HepG2 (cell line): ENCODE data around the gene TNFAIP2. TPM values are rescaled to one million over a fixed set of nuclear protein-coding genes. Genes with fewer than 3 reads are reported as not detected.

Source experiments
- ATAC-seq: fragments of 200-7000 bp; cut with Tn5 transposase; 3 replicates; pipeline ENCODE4 v1.9.1; 2020; ENCODE audit warnings: mild to moderate bottlenecking, moderate library complexity
- BruUV-seq: library from RNA; stranded (reverse); fragments of 400-500 nt; replicated peaks from 2 replicates; lab custom pipeline; 2021; lab: Mats Ljungman, UMichigan
- CTCF ChIA-PET: fragments of 300-600 bp; formaldehyde crosslinking; extraction: SDS; loops from one replicate; lab custom pipeline; 2021; ENCODE audit warnings: low total read pairs, inconsistent platforms, low intra/inter-chr PET ratio; lab: Yijun Ruan, JAX
- POLR2A ChIA-PET: fragments of 350-600 bp; sonication (Branson Sonifier 250); formaldehyde crosslinking; loops from one replicate; lab custom pipeline; 2020; ENCODE audit warnings: antibody characterized with exemption, inconsistent platforms; lab: Yijun Ruan, JAX
- DNase-seq: peaks from one replicate; pipeline ENCODE4 v3.0.0-alpha.2; 2015; ENCODE audit warnings: low spot score
- FAIRE-seq: peaks from 3 replicates; lab custom pipeline; 2011; peaks lifted over from hg19 to GRCh38; lab: Jason Lieb, UNC
- H2AFZ ChIP-seq: one replicate; pipeline ENCODE4 v1.6.1; 2011; ENCODE audit warnings: low read length, inconsistent platforms
- H3K27ac ChIP-seq: fragments of 300-600 bp; 3 replicates; pipeline ENCODE4 v1.8.0; 2011; ENCODE audit warnings: mixed run types, mild to moderate bottlenecking, mixed read lengths, low read length, inconsistent platforms; ENCODE audit not compliant: insufficient read depth; ENCODE audit errors: extremely low read length
- H3K27me3 ChIP-seq, 2 experiments: fragments of 200-600 bp in 1 of 2; 2 replicates in 1 of 2; 3 replicates in 1 of 2; pipeline versions ENCODE4 v1.6.0 to v1.8.0; 2011; ENCODE audit warnings: low read length in 2 of 2, mild to moderate bottlenecking in 2 of 2, moderate library complexity in 2 of 2, inconsistent platforms in 1 of 2; ENCODE audit not compliant: insufficient read depth in 2 of 2, control insufficient read depth in 1 of 2
- H3K36me3 ChIP-seq, 2 experiments: fragments of 200-600 bp in 1 of 2; replicated peaks in 1 of 2; 2 replicates in 1 of 2; 3 replicates in 1 of 2; pipeline versions ENCODE4 v1.5.1 to v1.8.0; 2011; ENCODE audit warnings: low read length in 2 of 2, inconsistent platforms in 1 of 2; ENCODE audit not compliant: insufficient read depth in 2 of 2, control insufficient read depth in 1 of 2
- H3K4me1 ChIP-seq: 2 replicates; pipeline ENCODE4 v1.5.1; 2012; ENCODE audit warnings: low read length, inconsistent platforms; ENCODE audit not compliant: insufficient read depth
- H3K4me2 ChIP-seq: 2 replicates; pipeline ENCODE4 v1.6.0; 2011; ENCODE audit warnings: low read depth, low read length, inconsistent platforms
- H3K4me3 ChIP-seq, 3 experiments: fragments of 200-600 bp in 1 of 3; sonication (generic), shearing (Covaris generic) in 1 of 3; replicated peaks in 1 of 3; 2 replicates each; pipeline ENCODE4 v1.5.1; 2011 to 2016; ENCODE audit warnings: low read length in 3 of 3, inconsistent platforms in 2 of 3, low read depth in 2 of 3, mild to moderate bottlenecking in 2 of 3, control low read depth in 1 of 3, mixed read lengths in 1 of 3; ENCODE audit not compliant: insufficient read depth in 1 of 3
- H3K79me2 ChIP-seq: one replicate; pipeline ENCODE4 v1.6.1; 2011; ENCODE audit warnings: low read length, inconsistent platforms; ENCODE audit not compliant: insufficient read depth
- H3K9ac ChIP-seq: 2 replicates; pipeline ENCODE4 v1.6.0; 2011; ENCODE audit warnings: mild to moderate bottlenecking, low read depth, low read length, inconsistent platforms; ENCODE audit not compliant: insufficient read depth
- H3K9me3 ChIP-seq: 2 replicates; pipeline ENCODE4 v1.5.1; 2012; ENCODE audit warnings: mild to moderate bottlenecking, low read length
- H4K20me1 ChIP-seq: 2 replicates; pipeline ENCODE4 v1.6.0; 2011; ENCODE audit warnings: inconsistent platforms, mild to moderate bottlenecking, low read length, moderate library complexity; ENCODE audit not compliant: insufficient read depth
- ATAD3A ChIP-seq: sonication (generic); formaldehyde crosslinking; IDR thresholded peaks from 2 replicates; pipeline ENCODE4 v1.4.0; 2020; ENCODE audit warnings: missing genetic modification reagents
- FOXJ3 ChIP-seq: sonication (generic); formaldehyde crosslinking; IDR thresholded peaks from 2 replicates; pipeline ENCODE4 v1.4.0; 2020; ENCODE audit warnings: missing genetic modification reagents, mild to moderate bottlenecking, borderline replicate concordance
- HHEX ChIP-seq: IDR thresholded peaks from 2 replicates; pipeline ENCODE4 v1.6.1; 2016; ENCODE audit warnings: control low read depth
- HNF4A ChIP-seq: sonication (generic); formaldehyde crosslinking; IDR thresholded peaks from 2 replicates; pipeline ENCODE4 v1.4.0; 2020; ENCODE audit warnings: missing genetic modification reagents
- IRF2 ChIP-seq: IDR thresholded peaks from 2 replicates; pipeline ENCODE4 v1.6.1; 2018; ENCODE audit warnings: missing genetic modification reagents, missing compliant biosample characterization
- MED1 ChIP-seq: sonication (generic); formaldehyde crosslinking; IDR thresholded peaks from 2 replicates; pipeline ENCODE4 v1.4.0; 2020; ENCODE audit warnings: missing genetic modification reagents
- MEF2D ChIP-seq: sonication (generic); formaldehyde crosslinking; IDR thresholded peaks from 2 replicates; pipeline ENCODE4 v1.5.1; 2020; ENCODE audit warnings: mild to moderate bottlenecking, missing genetic modification reagents
- MIXL1 ChIP-seq: IDR thresholded peaks from 2 replicates; pipeline ENCODE4 v1.6.1; 2016
- RELA ChIP-seq: sonication (generic); formaldehyde crosslinking; IDR thresholded peaks from 2 replicates; pipeline ENCODE4 v1.4.0; 2020; ENCODE audit warnings: missing genetic modification reagents
- SAP130 ChIP-seq: IDR thresholded peaks from 2 replicates; pipeline ENCODE4 v1.6.1; 2016; ENCODE audit warnings: low read depth
- STAG1 ChIP-seq: sonication (generic); formaldehyde crosslinking; IDR thresholded peaks from 2 replicates; pipeline ENCODE4 v1.4.0; 2020; ENCODE audit warnings: missing genetic modification reagents
- ZFP37 ChIP-seq: sonication (generic); formaldehyde crosslinking; IDR thresholded peaks from 2 replicates; pipeline ENCODE4 v1.4.0; 2020; ENCODE audit warnings: missing genetic modification reagents, borderline replicate concordance
- ZNF205 ChIP-seq: IDR thresholded peaks from 2 replicates; pipeline ENCODE4 v1.6.1; 2018; ENCODE audit warnings: missing biosample characterization, missing genetic modification reagents
- ZNF292 ChIP-seq: sonication (generic); formaldehyde crosslinking; IDR thresholded peaks from 2 replicates; pipeline ENCODE4 v1.8.1; 2022; ENCODE audit warnings: mild to moderate bottlenecking, low read depth, missing genetic modification reagents, borderline replicate concordance
- ZNF720 ChIP-seq: sonication (generic); formaldehyde crosslinking; IDR thresholded peaks from 2 replicates; pipeline ENCODE4 v1.4.0; 2020; ENCODE audit warnings: missing genetic modification reagents
- ZNF883 ChIP-seq: sonication (generic); formaldehyde crosslinking; IDR thresholded peaks from 2 replicates; pipeline ENCODE4 v1.5.1; 2020; ENCODE audit warnings: mild to moderate bottlenecking, missing genetic modification reagents; ENCODE audit errors: not compliant biosample characterization
- ZSCAN25 ChIP-seq: sonication (generic); formaldehyde crosslinking; IDR thresholded peaks from 2 replicates; pipeline ENCODE4 v1.8.0; 2022; ENCODE audit warnings: mild to moderate bottlenecking, missing genetic modification reagents
- WGBS: methylation state at CpG from one replicate; pipeline ENCODE4 v1.1.6; 2017; ENCODE audit warnings: low lambda C conversion rate; 5-methylcytosine and 5-hydroxymethylcytosine counted together
- in situ Hi-C: cut with HindIII; loops from 2 replicates; pipeline ENCODE4 v1.10.0; 2017; ENCODE audit warnings: low pct_unique_long_range_greater_than_20kb; ENCODE audit not compliant: extremely low pct_ligation_motif_present
- intact Hi-C: fragments of 100-400 bp; cut with micrococcal nuclease; formaldehyde crosslinking; loops from one replicate; pipeline ENCODE4 v1.10.0; 2022; ENCODE audit not compliant: unreplicated experiment
- polyA plus RNA-seq, 8 experiments: library from polyadenylated mRNA; depleted of rRNA in 3 of 8; stranded (reverse) in 7 of 8; unstranded in 1 of 8; fragments of >200 nt; fragmentation: Illumina TruSeq in 4 of 8; extraction: Trizol in 4 of 8; gene quantifications; 2 replicates each; pipeline versions ENCODE4 v1.2.1 to v1.2.3, GENCODE V29; 2011 to 2016; ENCODE audit warnings: low read depth in 4 of 8, missing spikeins in 1 of 8, mixed read lengths in 1 of 8; ENCODE audit not compliant: insufficient read depth in 1 of 8
- total RNA-seq, 5 experiments: library from RNA; depleted of rRNA; stranded (reverse); fragments of >200 nt; fragmentation: Illumina TruSeq; extraction: Trizol; gene quantifications; 2 replicates each; pipeline ENCODE4 v1.2.3, GENCODE V29; 2016; ENCODE audit warnings: low read depth in 1 of 5
- TF ChIP-seq, protein P1 (sequence below): fragments of 450-650 bp; IDR thresholded peaks from 2 replicates; pipeline ENCODE4 v1.6.1; 2017; ENCODE audit warnings: mild to moderate bottlenecking

TNFAIP2 gene
- total and polyA plus RNA-seq, 2 of the 13 experiments (the other 11 are each of a cell fraction or from before 2014, with no cell fraction given), result 0.46 to 1.5 TPM

DNA sequence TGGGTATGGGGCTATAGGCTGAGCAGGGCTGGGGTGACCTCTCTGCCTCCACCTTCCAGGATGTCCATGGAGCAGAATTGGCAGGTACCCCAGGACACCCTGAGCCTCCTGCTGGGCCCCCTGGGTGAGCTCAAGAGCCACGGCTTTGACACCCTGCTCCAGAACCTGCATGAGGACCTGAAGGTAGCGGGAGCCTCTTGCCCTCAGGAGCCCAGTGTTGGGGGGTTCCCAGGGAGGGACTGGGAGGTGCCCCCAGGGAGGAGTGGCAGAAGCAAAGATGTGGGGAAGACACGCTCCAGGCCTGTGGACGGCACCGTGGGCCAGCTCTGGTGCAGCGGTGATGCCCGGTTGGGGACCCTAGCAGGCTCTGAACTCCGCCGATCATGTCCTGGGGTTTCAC lies 8.3 kb downstream of the TNFAIP2 start:
- ChIA-PET CTCF (no interaction called here), POLR2A (no interaction called here)
- no peak for ATAC-seq
- Histone ChIP-seq H4K20me1 (no peaks in the 10 kb centered on the region; the same call in 1 of the 2 replicates), H3K4me1 (peaks cover 37% of the 10 kb centered on the region), H3K36me3 (no peaks in the 10 kb centered on the region), H3K27ac (no peak overlapping the region), H2AFZ (no peak overlapping the region), H3K4me2 (no peak overlapping the region), H3K4me3 (no peak overlapping the region), H3K27me3 (peaks cover 6 to 40% of the 10 kb centered on the region in 2 experiments; a peak in 3 of 5 replicates), H3K79me2 (no peaks in the 10 kb centered on the region), H3K9ac (no peak overlapping the region), H3K9me3 (no peaks in the 10 kb centered on the region)
- DNase-seq, result no peak
- WGBS, result 70% methylated on average over 2 of the region's 9 CpGs
- BruUV-seq, result no TSS peak
- intact Hi-C loops (no loop called here), in situ Hi-C loops (no loop called here)
- TF ChIP-seq ATAD3A (CRISPR knock-in tag), result no peak
- TF ChIP-seq ZNF720 (CRISPR knock-in tag), result no peak
- TF ChIP-seq HNF4A (CRISPR knock-in tag), result no peak
- no peak for TF ChIP-seq ZFP37 (CRISPR knock-in tag)
- no peak for TF ChIP-seq ZSCAN25 (CRISPR knock-in tag)
- no peak for TF ChIP-seq MIXL1 (CRISPR knock-in tag)
- TF ChIP-seq RELA (CRISPR knock-in tag), result no peak
- no peak for TF ChIP-seq IRF2 (CRISPR knock-in tag)
- no peak for TF ChIP-seq ZNF883
- no peak for FAIRE-seq

DNA sequence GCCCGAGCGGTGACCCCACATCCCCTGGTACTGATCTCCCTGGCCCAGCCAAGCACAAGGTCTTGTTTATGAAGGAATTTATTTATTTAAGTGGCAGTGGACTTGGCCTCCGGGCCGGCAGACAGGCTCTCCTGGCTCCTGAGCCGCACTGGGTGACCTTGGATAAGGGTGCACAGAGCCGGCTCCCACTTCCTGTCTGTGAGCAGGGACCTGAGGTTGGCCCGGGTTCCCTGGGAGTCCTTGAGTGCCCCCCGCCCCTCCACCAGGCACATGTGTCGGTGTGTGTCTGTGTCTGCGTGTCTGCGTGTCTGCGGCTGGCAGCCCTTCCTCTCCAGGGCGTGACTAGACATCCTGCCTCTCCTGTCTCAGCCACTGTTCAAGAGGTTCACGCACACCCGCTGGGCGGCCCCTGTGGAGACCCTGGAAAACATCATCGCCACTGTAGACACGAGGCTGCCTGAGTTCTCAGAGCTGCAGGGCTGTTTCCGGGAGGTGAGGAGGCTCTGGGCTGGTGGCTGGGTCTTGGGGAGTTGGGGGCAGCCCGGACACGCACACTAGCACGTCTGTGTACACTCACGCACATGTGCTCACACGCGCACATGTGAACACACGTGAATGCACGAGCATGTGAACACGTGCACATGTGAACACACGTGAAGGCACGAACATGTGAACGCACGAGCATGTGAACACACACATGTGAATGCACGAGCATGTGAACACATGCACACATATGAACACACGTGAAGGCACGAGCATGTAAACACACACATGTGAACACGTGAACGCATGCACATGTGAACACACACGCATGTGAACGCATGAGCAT lies 9.3 kb downstream of the TNFAIP2 start:
- no TSS peak for BruUV-seq
- peak; percentile 62 for DNase-seq
- H3K4me3 ChIP-seq, result peak overlapping the region in 1 of 3 experiments; percentile 9; a peak in 1 of 6 replicates
- FAIRE-seq, result no peak
- H3K79me2 ChIP-seq, result no peaks in the 10 kb centered on the region
- no peak overlapping the region for H2AFZ ChIP-seq
- POLR2A ChIA-PET, result no interaction called here
- no peaks in the 10 kb centered on the region; the same call in 1 of the 2 replicates for H4K20me1 ChIP-seq
- in situ Hi-C loops (no loop called here), intact Hi-C loops (no loop called here)
- H3K9me3 ChIP-seq, result no peaks in the 10 kb centered on the region
- peaks cover 35% of the 10 kb centered on the region for H3K4me1 ChIP-seq
- no peak overlapping the region for H3K9ac ChIP-seq
- ATAC-seq, result peak; percentile 47
- peaks cover 7 to 37% of the 10 kb centered on the region in 2 experiments; a peak in 3 of 5 replicates for H3K27me3 ChIP-seq
- CTCF ChIA-PET, result no interaction called here
- H3K4me2 ChIP-seq, result peak overlapping the region; percentile 23; the same call in 1 of the 2 replicates
- no peaks in the 10 kb centered on the region for H3K36me3 ChIP-seq
- no peak overlapping the region for H3K27ac ChIP-seq
- WGBS, result 53% methylated on average over 15 of the region's 39 CpGs
- TF ChIP-seq STAG1 (CRISPR knock-in tag) (0 out of 2 replicates have a peak, but pooled peaks have one; percentile 11), ZNF292 (CRISPR knock-in tag) (0 out of 2 replicates have a peak, but pooled peaks have one; percentile 29), ZNF205 (no peak), FOXJ3 (CRISPR knock-in tag) (0 out of 2 replicates have a peak, but pooled peaks have one; percentile 51), HHEX (CRISPR knock-in tag) (no peak), IRF2 (CRISPR knock-in tag) (0 out of 2 replicates have a peak, but pooled peaks have one; percentile 22), MEF2D (CRISPR knock-in tag) (0 out of 2 replicates have a peak, but pooled peaks have one; percentile 45), MED1 (CRISPR knock-in tag) (peak; percentile 50; the same call in 1 of the 2 replicates), SAP130 (CRISPR knock-in tag) (peak; percentile 53)
- TF ChIP-seq, protein P1, sequence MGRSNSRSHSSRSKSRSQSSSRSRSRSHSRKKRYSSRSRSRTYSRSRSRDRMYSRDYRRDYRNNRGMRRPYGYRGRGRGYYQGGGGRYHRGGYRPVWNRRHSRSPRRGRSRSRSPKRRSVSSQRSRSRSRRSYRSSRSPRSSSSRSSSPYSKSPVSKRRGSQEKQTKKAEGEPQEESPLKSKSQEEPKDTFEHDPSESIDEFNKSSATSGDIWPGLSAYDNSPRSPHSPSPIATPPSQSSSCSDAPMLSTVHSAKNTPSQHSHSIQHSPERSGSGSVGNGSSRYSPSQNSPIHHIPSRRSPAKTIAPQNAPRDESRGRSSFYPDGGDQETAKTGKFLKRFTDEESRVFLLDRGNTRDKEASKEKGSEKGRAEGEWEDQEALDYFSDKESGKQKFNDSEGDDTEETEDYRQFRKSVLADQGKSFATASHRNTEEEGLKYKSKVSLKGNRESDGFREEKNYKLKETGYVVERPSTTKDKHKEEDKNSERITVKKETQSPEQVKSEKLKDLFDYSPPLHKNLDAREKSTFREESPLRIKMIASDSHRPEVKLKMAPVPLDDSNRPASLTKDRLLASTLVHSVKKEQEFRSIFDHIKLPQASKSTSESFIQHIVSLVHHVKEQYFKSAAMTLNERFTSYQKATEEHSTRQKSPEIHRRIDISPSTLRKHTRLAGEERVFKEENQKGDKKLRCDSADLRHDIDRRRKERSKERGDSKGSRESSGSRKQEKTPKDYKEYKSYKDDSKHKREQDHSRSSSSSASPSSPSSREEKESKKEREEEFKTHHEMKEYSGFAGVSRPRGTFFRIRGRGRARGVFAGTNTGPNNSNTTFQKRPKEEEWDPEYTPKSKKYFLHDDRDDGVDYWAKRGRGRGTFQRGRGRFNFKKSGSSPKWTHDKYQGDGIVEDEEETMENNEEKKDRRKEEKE, result no peak
